Progenitor cell of endocrine pancreas (in vitro differentiated cells): ENCODE results near the gene TMEM269. TPM values are rescaled to one million over a fixed set of nuclear protein-coding genes. Genes with fewer than 3 reads are reported as not detected.

ENCODE experiments used
- DNase-seq: peaks from one replicate; pipeline ENCODE4 v3.0.0; 2021; ENCODE audit warnings: low spot score; ENCODE audit not compliant: unreplicated experiment
- H3K27ac Mint-ChIP-seq: 2 replicates; pipeline ENCODE4 v1.8.0; 2021; ENCODE audit warnings: mild to moderate bottlenecking, moderate library complexity, mixed read lengths
- H3K27me3 Mint-ChIP-seq: 2 replicates; pipeline ENCODE4 v1.8.0; 2021; ENCODE audit warnings: mixed read lengths
- H3K36me3 Mint-ChIP-seq: 2 replicates; pipeline ENCODE4 v1.8.0; 2022; ENCODE audit warnings: mixed read lengths; ENCODE audit not compliant: insufficient read depth
- H3K4me1 Mint-ChIP-seq: 2 replicates; pipeline ENCODE4 v1.8.0; 2021; ENCODE audit warnings: low read depth, mixed read lengths
- H3K4me3 Mint-ChIP-seq: 2 replicates; pipeline ENCODE4 v1.8.0; 2021; ENCODE audit warnings: low read depth, mild to moderate bottlenecking, moderate library complexity, mixed read lengths
- H3K9me3 Mint-ChIP-seq: 2 replicates; pipeline ENCODE4 v1.8.0; 2021; ENCODE audit warnings: low read depth, mixed read lengths
- long read RNA-seq: library from polyadenylated mRNA; unstranded; transcript quantifications from one replicate; pipeline ENCODE4 v2.0.0, GENCODE V29; 2020
- total RNA-seq: library from RNA; stranded (reverse); gene quantifications from 2 replicates; pipeline ENCODE4 v1.2.1, GENCODE V29; 2021
- TF ChIP-seq, protein P1 (sequence below): fragments of 200-600 bp; sonication (generic); IDR thresholded peaks from one replicate; pipeline ENCODE4 v1.5.0; 2021; ENCODE audit warnings: antibody characterized with exemption, mild to moderate bottlenecking; ENCODE audit not compliant: unreplicated experiment

TMEM269 gene, protein sequence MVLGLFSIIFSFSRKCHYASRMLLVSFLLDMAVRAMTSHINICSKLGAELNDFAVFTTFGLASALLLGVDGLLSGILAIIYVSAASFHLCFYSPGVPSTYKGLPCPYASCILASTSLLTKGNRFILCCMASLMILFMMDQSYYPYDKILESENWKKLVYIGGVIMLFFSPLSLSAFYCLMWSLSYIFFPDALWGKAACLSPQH
- 0.42 and 0.48 TPM in 2 replicates for total RNA-seq
- long read RNA-seq, result 0 reads

DNA sequence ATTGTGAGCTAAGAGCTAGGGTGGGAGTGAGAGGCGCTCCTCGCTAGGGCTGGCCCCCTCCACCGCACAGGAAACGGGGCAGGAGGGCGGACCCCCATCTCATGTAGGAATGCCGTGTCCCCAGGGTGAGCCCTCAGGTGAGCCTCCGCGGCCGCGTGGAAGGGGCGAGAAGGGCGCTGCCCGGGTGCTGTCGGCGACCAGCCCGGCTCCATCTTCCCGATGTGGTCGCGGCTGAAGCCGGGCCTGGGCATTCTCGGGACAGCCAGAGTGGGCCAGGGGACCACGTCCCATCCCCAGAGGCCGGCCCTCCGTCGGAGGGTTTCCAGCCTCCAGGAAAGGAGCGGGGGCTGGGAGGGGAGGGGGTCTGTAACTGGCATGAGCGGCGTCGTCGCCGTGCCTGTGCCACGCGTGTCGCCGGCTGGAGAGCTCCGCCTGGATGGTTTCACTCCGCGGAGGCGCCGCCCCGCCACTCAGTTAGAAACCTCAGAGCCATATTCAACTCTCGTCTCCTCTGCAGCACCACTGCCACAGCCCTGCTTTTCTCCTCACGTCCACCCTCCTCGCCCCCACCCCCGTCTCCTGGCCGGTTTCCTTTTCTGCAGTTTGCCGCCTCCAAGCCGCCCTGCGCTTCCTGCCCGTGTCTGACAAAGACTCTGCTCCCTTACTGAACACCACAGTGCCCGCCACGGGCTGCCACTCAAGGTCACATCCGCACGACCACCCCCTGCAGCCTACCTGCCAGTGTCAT is at the start of gene TMEM269:
Gene TMEM269, plus strand, starts transcription at position 46 of the 748 bp plus-strand sequence. CDS start 4,903 bp downstream, outside the sequence.
- TF ChIP-seq, protein P1, sequence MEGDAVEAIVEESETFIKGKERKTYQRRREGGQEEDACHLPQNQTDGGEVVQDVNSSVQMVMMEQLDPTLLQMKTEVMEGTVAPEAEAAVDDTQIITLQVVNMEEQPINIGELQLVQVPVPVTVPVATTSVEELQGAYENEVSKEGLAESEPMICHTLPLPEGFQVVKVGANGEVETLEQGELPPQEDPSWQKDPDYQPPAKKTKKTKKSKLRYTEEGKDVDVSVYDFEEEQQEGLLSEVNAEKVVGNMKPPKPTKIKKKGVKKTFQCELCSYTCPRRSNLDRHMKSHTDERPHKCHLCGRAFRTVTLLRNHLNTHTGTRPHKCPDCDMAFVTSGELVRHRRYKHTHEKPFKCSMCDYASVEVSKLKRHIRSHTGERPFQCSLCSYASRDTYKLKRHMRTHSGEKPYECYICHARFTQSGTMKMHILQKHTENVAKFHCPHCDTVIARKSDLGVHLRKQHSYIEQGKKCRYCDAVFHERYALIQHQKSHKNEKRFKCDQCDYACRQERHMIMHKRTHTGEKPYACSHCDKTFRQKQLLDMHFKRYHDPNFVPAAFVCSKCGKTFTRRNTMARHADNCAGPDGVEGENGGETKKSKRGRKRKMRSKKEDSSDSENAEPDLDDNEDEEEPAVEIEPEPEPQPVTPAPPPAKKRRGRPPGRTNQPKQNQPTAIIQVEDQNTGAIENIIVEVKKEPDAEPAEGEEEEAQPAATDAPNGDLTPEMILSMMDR, result no peak
- peaks cover 5% of the 10 kb centered on the region for H3K4me1 Mint-ChIP-seq
- H3K36me3 Mint-ChIP-seq, result peaks cover 14% of the 10 kb centered on the region
- H3K27ac Mint-ChIP-seq, result peak within 1 kb of the TSS; percentile 35
- no peak within 1 kb of the TSS for H3K4me3 Mint-ChIP-seq
- no peak for DNase-seq
- H3K27me3 Mint-ChIP-seq, result no peaks in the 10 kb centered on the region
- no peaks in the 10 kb centered on the region for H3K9me3 Mint-ChIP-seq

DNA sequence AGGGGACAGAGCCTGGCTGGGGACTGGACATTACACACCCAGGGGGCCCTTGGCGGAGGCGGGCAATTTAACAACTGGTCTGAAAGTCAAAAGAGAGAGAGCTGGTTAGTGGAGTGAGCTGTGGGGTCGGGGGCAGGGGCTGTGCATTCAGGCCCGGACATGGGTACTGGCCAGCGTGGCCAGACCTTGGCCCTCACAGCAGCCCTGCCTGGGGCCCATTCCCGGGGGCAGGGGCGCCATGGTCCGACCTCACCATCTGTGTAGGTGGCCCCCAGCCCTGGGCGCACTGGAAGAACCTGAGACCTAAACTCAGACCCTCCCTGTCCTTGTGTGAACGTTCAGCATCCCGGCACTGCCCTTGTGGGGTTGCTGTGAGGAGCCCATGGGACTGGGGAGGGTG is 49.7 kb upstream of the TMEM269 start:
- peaks cover 6% of the 10 kb centered on the region for H3K4me1 Mint-ChIP-seq
- H3K36me3 Mint-ChIP-seq, result no peaks in the 10 kb centered on the region
- H3K9me3 Mint-ChIP-seq, result no peaks in the 10 kb centered on the region
- no peak overlapping the region for H3K4me3 Mint-ChIP-seq
- DNase-seq, result no peak
- TF ChIP-seq, protein P1, result no peak
- H3K27ac Mint-ChIP-seq, result no peak overlapping the region
- H3K27me3 Mint-ChIP-seq, result no peaks in the 10 kb centered on the region

DNA sequence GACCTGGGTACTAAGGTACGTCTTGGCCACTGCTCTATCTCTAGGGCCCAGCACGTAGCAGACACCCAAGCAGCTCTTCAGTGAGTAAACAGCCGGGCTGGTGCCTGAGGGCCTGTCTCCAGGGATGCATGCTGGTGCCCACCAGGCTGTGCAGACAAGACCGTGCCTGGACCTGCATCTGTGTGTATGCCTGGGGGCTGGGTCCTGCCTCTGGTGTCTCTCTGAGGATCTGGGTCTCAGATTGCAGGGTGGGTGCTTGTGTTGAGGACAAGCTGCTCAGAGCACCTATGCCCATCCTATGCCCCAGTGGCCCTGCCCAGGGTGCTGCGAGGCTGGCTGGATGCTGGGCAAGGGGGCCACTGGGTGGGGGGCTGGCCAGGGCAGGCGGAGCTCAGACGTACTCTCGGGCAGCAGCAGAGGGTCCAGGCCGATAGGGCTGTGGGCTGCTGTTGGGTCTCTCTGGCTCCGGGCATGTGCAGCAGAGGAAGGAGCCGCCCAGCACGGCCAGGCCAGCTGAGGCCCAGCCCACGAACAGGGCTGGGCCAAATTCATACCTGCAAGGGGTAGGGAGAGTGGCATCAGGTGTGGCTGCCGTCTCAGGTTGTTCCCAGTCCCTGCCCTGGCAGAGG is 49.2 kb upstream of the TMEM269 start:
- Mint-ChIP-seq H3K36me3 (no peaks in the 10 kb centered on the region), H3K27ac (no peak overlapping the region), H3K27me3 (no peaks in the 10 kb centered on the region), H3K4me3 (no peak overlapping the region), H3K9me3 (no peaks in the 10 kb centered on the region), H3K4me1 (peaks cover 10% of the 10 kb centered on the region)
- DNase-seq, result no peak
- TF ChIP-seq, protein P1, result no peak

DNA sequence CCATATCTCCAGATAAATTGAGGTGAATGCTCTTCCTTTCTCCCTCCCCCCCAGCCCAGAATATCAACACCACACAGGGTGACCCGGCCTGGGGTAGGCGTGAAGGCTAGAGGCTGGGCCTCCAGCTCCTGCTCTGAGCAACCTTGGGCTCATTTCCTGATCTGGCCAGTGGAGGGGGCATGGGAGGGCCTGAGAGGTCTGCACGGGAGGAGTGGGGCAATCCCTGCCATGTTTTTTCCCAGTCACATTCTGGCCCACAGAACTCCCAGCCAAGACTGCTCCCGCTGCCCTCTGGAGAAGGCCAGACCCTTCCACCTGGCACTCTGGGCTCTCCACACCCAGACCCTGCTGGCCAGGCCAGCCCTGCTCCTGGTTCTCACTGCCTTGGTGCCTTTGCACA is 48.6 kb upstream of the TMEM269 start:
- Mint-ChIP-seq H3K27ac (no peak overlapping the region), H3K27me3 (no peaks in the 10 kb centered on the region), H3K4me1 (peaks cover 13% of the 10 kb centered on the region), H3K36me3 (no peaks in the 10 kb centered on the region), H3K4me3 (no peak overlapping the region), H3K9me3 (no peaks in the 10 kb centered on the region)
- TF ChIP-seq, protein P1, result no peak
- no peak for DNase-seq

DNA sequence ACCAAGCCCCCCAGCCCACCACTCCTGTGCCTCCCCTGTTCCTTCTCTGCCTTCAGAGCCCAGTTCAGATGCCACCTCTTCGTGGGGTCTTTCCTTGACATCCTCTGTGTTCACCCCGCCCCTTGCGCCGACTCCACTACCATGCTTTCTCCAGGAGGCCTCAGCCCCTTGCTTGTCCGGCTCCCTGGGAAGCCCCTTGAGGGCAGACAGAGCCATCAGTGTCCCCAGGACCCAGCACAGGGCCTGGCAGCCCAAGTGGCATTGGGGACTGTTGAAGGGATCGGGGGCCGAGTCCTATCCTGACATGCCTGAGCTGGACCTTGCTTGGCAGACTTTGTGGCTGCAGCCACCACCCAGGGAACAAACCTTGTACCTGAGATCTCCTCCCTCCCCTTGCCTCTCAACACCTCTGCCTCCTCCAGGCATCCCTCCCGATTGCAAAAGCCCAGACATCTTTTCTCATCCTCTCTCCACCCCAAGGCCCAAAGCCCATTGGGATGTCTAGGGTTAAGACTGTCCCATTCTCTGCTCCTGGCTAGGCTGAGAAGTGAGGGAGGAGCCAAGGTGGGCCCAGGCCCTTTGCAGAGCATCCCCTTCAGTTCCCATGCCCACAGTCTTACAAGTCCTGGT is 48.1 kb upstream of the TMEM269 start:
- Mint-ChIP-seq H3K36me3 (no peaks in the 10 kb centered on the region), H3K27ac (no peak overlapping the region), H3K4me1 (peaks cover 13% of the 10 kb centered on the region), H3K4me3 (no peak overlapping the region), H3K9me3 (no peaks in the 10 kb centered on the region), H3K27me3 (no peaks in the 10 kb centered on the region)
- TF ChIP-seq, protein P1, result no peak
- DNase-seq, result no peak
